ENCODE measurements around the gene M1AP.
"Not testable (repeated sequence)": the region's sequence is repeated elsewhere in the genome, so short reads cannot be mapped to it uniquely, and the experiment has no call there.

Gene M1AP

GRCh38 chr2:74653985-74654882 lies 6.1 kb upstream of the M1AP start, which contains the start of gene SEMA4F:
Gene SEMA4F, plus strand, starts transcription at chr2:74654247. Its CDS starts 130 bp downstream, at chr2:74654377.
- Histone ChIP-seq H3K9ac (ENCODE audit: low read depth, low read length) (peak within 1 kb of the TSS; percentile 65), H3K36me3 (ENCODE audit: insufficient read depth, low read length) (no peaks in the 10 kb centered on the region), H3K4me1 (ENCODE audit: insufficient read depth, low read length) (no peaks in the 10 kb centered on the region), H3K4me3 (ENCODE audit: low read length) (peak within 1 kb of the TSS; percentile 71), H3K27ac (ENCODE audit: low read depth, low read length) (no peak within 1 kb of the TSS), H3K9me3 (ENCODE audit: insufficient read depth, low read depth, low read length) (no peaks in the 10 kb centered on the region), H3K27me3 (ENCODE audit: insufficient read depth, low read length) (peaks cover 17% of the 10 kb centered on the region)
- 1% methylated on average over 79 of the region's 79 CpGs for WGBS

GRCh38 chr2:74653589-74653984 lies 5.5 kb upstream of the M1AP start:
- Histone ChIP-seq H3K4me1 (ENCODE audit: insufficient read depth, low read length) (no peaks in the 10 kb centered on the region), H3K27me3 (ENCODE audit: insufficient read depth, low read length) (peaks cover 23% of the 10 kb centered on the region), H3K9ac (ENCODE audit: low read depth, low read length) (no peak overlapping the region), H3K27ac (ENCODE audit: low read depth, low read length) (no peak overlapping the region), H3K36me3 (ENCODE audit: insufficient read depth, low read length) (no peaks in the 10 kb centered on the region), H3K4me3 (ENCODE audit: low read length) (peak overlapping the region; percentile 71), H3K9me3 (ENCODE audit: insufficient read depth, low read depth, low read length) (no peaks in the 10 kb centered on the region)
- 33% methylated on average over 15 of the region's 15 CpGs for WGBS

DNA sequence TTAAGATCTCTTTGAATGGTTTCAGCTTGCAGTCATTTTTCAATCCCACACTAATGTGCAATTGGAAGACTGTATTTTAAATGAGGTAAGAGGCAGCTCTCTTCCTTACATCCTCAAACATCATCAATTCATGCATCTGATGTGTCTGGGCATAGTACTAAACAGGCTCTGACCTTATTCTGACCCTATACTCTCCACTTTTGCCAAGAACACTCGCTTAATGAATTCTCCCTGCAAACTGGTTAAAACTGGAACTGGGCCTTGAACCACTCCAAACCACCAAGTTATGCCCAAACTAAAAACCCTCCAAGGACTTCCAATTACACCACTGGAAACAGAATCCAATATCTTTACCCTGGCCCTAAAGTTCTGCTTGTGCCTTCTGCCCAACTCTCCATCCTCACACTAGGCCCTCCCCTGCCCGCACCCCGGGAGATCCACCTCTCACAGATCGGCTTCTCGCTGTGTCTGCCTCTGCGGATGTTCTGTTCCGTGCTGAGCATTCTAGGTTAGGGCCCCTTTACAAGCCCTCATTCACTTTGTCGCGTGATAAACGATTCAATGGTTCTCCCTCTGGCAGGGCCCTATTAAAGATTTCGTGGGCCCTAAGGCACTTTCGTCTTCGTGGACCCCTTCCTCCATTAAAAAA lies 1.2 kb downstream of the M1AP start:
- WGBS: 86% methylated on average over 11 of the region's 13 CpGs
- no peak overlapping the region for H3K4me3 ChIP-seq (ENCODE audit: low read length)
- peaks cover 10% of the 10 kb centered on the region for H3K4me1 ChIP-seq (ENCODE audit: insufficient read depth, low read length)
- peaks cover 15% of the 10 kb centered on the region for H3K27me3 ChIP-seq (ENCODE audit: insufficient read depth, low read length)
- H3K36me3 ChIP-seq (ENCODE audit: insufficient read depth, low read length): no peaks in the 10 kb centered on the region
- H3K9ac ChIP-seq (ENCODE audit: low read depth, low read length): no peak overlapping the region
- no peaks in the 10 kb centered on the region for H3K9me3 ChIP-seq (ENCODE audit: insufficient read depth, low read depth, low read length)
- no peak overlapping the region for H3K27ac ChIP-seq (ENCODE audit: low read depth, low read length)

GRCh38 chr2:74646201-74646600 lies 1.9 kb downstream of the M1AP start:
- H3K4me3 ChIP-seq (ENCODE audit: low read length): no peak overlapping the region
- no peak overlapping the region for H3K27ac ChIP-seq (ENCODE audit: low read depth, low read length)
- no peaks in the 10 kb centered on the region for H3K9me3 ChIP-seq (ENCODE audit: insufficient read depth, low read depth, low read length)
- H3K27me3 ChIP-seq (ENCODE audit: insufficient read depth, low read length): peaks cover 15% of the 10 kb centered on the region
- H3K9ac ChIP-seq (ENCODE audit: low read depth, low read length): no peak overlapping the region
- peaks cover 10% of the 10 kb centered on the region for H3K4me1 ChIP-seq (ENCODE audit: insufficient read depth, low read length)
- WGBS: 91% methylated on average over 2 of the region's 2 CpGs
- no peaks in the 10 kb centered on the region for H3K36me3 ChIP-seq (ENCODE audit: insufficient read depth, low read length)

DNA sequence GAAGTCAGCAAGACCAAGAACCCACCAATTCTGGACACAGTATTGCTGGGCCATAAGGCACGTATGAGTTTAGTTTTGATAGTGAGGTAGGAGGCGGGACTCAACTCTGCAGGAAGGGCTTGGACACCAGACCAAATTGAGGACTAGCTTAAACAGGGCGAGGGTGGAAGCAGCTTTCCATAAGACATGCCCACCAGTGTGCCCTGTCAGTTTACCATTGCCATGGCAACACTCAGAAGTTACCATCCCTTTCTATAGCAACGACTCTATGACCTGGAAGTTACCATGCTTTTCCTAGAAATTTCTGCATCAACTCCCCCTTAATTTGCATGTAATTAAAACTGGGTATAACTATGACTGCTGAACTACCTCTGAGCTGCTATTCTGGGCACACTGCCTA lies 2.8 kb downstream of the M1AP start:
- Histone ChIP-seq H3K27me3 (ENCODE audit: insufficient read depth, low read length) (peaks cover 15% of the 10 kb centered on the region), H3K9me3 (ENCODE audit: insufficient read depth, low read depth, low read length) (no peaks in the 10 kb centered on the region), H3K4me1 (ENCODE audit: insufficient read depth, low read length) (peaks cover 10% of the 10 kb centered on the region), H3K36me3 (ENCODE audit: insufficient read depth, low read length) (no peaks in the 10 kb centered on the region), H3K9ac (ENCODE audit: low read depth, low read length) (no peak overlapping the region), H3K27ac (ENCODE audit: low read depth, low read length) (no peak overlapping the region), H3K4me3 (ENCODE audit: low read length) (no peak overlapping the region)
- WGBS: 83% methylated on average over 4 of the region's 4 CpGs

GRCh38 chr2:74639550-74639949 lies 8.6 kb downstream of the M1AP start:
- H3K4me3 ChIP-seq (ENCODE audit: low read length): no peak overlapping the region
- H3K36me3 ChIP-seq (ENCODE audit: insufficient read depth, low read length): no peaks in the 10 kb centered on the region
- no peaks in the 10 kb centered on the region for H3K4me1 ChIP-seq (ENCODE audit: insufficient read depth, low read length)
- no peaks in the 10 kb centered on the region for H3K27me3 ChIP-seq (ENCODE audit: insufficient read depth, low read length)
- no peak overlapping the region for H3K9ac ChIP-seq (ENCODE audit: low read depth, low read length)
- WGBS: no CpG with 5 or more reads among the region's 2 CpGs
- no peak overlapping the region for H3K27ac ChIP-seq (ENCODE audit: low read depth, low read length)
- H3K9me3 ChIP-seq (ENCODE audit: insufficient read depth, low read depth, low read length): no peaks in the 10 kb centered on the region

DNA sequence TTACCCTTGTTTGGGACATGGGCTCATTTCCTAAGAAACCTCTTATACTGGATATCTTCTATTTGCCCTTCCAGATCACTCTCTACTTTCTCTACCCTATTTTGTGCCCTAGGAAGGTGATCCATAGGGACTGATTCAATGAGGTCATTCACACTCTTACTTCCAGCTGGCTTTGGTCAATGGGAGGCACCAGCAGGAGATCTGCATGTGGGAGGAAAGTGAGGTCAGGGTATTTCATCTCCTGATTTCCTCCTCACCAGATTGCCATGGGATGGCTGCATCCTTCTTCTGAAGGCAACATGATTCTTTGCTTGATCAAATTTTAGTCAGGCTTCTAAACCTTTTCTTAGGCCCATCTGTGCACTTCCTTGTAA lies 15.2 kb downstream of the M1AP start:
- peaks cover 16% of the 10 kb centered on the region for H3K4me1 ChIP-seq (ENCODE audit: insufficient read depth, low read length)
- no peak overlapping the region for H3K9ac ChIP-seq (ENCODE audit: low read depth, low read length)
- no peaks in the 10 kb centered on the region for H3K9me3 ChIP-seq (ENCODE audit: insufficient read depth, low read depth, low read length)
- H3K36me3 ChIP-seq (ENCODE audit: insufficient read depth, low read length): no peaks in the 10 kb centered on the region
- no peak overlapping the region for H3K4me3 ChIP-seq (ENCODE audit: low read length)
- no peaks in the 10 kb centered on the region for H3K27me3 ChIP-seq (ENCODE audit: insufficient read depth, low read length)
- no peak overlapping the region for H3K27ac ChIP-seq (ENCODE audit: low read depth, low read length)

DNA sequence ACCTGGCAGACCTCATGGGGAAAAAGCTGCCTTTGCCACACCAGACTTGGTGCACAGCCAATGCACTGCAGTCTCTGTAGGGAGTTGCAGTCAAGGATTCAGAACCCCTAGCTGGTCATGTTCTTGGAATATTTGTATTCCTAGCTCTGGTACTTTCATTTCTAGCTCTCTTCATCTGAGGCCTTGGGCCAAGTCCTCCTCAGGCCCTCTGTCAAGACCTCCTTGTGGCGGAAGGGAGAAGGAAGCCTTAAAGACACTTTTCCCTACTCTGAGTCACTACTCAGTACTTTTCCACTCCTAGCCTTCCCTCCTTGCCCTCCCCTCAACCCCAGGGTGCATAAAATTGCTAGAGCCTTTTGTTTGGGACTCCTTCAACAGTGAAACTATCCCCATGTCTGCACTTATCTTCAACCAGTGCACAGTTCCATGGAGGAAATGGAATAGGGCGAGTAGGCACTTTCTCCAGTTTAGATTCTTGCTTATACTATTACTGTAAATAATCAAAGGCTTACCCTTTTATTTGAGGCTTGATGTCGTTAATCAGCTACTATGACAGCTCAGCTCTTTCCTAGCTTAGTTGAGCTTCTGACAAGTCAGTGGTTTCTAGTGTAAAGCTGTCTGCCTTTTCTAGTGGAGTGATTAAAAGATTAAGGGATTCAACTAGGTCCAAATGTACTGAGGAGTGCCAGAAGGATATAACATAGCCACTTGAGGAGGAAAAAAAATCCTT lies 15.8 kb downstream of the M1AP start:
- no peak overlapping the region for H3K27ac ChIP-seq (ENCODE audit: low read depth, low read length)
- H3K27me3 ChIP-seq (ENCODE audit: insufficient read depth, low read length): no peaks in the 10 kb centered on the region
- no peak overlapping the region for H3K9ac ChIP-seq (ENCODE audit: low read depth, low read length)
- H3K4me1 ChIP-seq (ENCODE audit: insufficient read depth, low read length): peaks cover 16% of the 10 kb centered on the region
- WGBS: 83% methylated on average over 3 of the region's 3 CpGs
- no peaks in the 10 kb centered on the region for H3K36me3 ChIP-seq (ENCODE audit: insufficient read depth, low read length)
- no peak overlapping the region for H3K4me3 ChIP-seq (ENCODE audit: low read length)
- no peaks in the 10 kb centered on the region for H3K9me3 ChIP-seq (ENCODE audit: insufficient read depth, low read depth, low read length)

GRCh38 chr2:74630454-74630853 lies 17.7 kb downstream of the M1AP start:
- H3K27ac ChIP-seq (ENCODE audit: low read depth, low read length); H3K27me3 ChIP-seq (ENCODE audit: insufficient read depth, low read length); H3K9me3 ChIP-seq (ENCODE audit: insufficient read depth, low read depth, low read length); H3K4me3 ChIP-seq (ENCODE audit: low read length); H3K36me3 ChIP-seq (ENCODE audit: insufficient read depth, low read length); H3K9ac ChIP-seq (ENCODE audit: low read depth, low read length): not testable (repeated sequence)
- WGBS: 96% methylated on average over 3 of the region's 3 CpGs
- peaks cover 16% of the 10 kb centered on the region for H3K4me1 ChIP-seq (ENCODE audit: insufficient read depth, low read length)

- H3K9ac ChIP-seq (ENCODE audit: low read depth, low read length): no peak overlapping the region
- H3K4me3 ChIP-seq (ENCODE audit: low read length): no peak overlapping the region
- WGBS: 93% methylated on average over 2 of the region's 3 CpGs
- peaks cover 16% of the 10 kb centered on the region for H3K4me1 ChIP-seq (ENCODE audit: insufficient read depth, low read length)
- no peak overlapping the region for H3K27ac ChIP-seq (ENCODE audit: low read depth, low read length)
- H3K36me3 ChIP-seq (ENCODE audit: insufficient read depth, low read length): no peaks in the 10 kb centered on the region
- no peaks in the 10 kb centered on the region for H3K27me3 ChIP-seq (ENCODE audit: insufficient read depth, low read length)
- H3K9me3 ChIP-seq (ENCODE audit: insufficient read depth, low read depth, low read length): no peaks in the 10 kb centered on the region
These were observed 19.5 kb downstream of the M1AP start for GRCh38 chr2:74628538-74629105.
